Hindlimb muscle (tissue), 1 donor: ENCODE measurements around the gene LGALS7. TPM values are rescaled to one million over a fixed set of nuclear protein-coding genes. Genes with fewer than 3 reads are reported as not detected.
"Not testable (repeated sequence)": the region's sequence is repeated elsewhere in the genome, so short reads cannot be mapped to it uniquely, and the experiment has no call there.

Experiments
- DNase-seq: peaks from one replicate; pipeline ENCODE4 v3.0.0-alpha.2; 2013
- polyA plus RNA-seq: library from polyadenylated mRNA; unstranded; fragments of 120-200 nt; gene quantifications from one replicate; pipeline ENCODE4 v1.2.1, GENCODE V29; 2013; ENCODE audit not compliant: insufficient read length

LGALS7 gene
- polyA plus RNA-seq = not detected

DNA sequence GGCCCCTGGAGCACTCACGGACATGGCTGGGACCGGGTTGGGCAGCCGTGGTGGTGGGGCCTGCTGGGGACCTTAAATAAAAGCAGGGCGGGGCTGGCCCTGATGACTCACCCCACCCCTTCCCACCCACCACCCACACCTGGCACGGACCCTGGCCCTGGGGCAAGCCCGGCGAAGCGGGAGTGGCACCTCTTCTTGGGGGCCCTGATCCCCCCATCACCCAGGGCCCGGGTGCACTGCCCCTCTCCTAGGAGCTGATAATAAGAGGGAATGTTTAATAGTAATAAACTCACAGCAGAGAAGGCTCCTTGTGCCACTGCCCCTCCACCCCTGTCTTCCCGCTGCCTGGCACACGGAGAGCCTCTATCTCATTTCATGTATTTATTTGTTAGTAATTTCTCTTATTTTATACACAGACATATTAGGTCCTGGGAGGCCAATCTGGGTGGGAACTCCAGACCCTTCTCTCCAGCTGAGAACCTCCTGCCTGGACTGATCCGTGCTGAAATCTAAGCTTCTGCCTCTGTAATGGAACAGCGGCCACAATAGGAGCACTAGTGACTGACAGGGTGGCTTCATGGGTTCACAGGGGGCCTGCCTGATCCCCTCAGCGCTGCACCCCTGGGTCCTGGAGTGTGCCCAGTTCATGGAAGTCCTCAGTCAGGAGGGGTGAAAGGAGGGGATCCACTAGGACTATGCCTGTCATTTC lies at the start of gene LGALS7:
LGALS7 (minus strand) TSS at position 49 of the 709 bp plus-strand sequence; CDS start at position 24, 25 bp downstream.
- no peak for DNase-seq

DNA sequence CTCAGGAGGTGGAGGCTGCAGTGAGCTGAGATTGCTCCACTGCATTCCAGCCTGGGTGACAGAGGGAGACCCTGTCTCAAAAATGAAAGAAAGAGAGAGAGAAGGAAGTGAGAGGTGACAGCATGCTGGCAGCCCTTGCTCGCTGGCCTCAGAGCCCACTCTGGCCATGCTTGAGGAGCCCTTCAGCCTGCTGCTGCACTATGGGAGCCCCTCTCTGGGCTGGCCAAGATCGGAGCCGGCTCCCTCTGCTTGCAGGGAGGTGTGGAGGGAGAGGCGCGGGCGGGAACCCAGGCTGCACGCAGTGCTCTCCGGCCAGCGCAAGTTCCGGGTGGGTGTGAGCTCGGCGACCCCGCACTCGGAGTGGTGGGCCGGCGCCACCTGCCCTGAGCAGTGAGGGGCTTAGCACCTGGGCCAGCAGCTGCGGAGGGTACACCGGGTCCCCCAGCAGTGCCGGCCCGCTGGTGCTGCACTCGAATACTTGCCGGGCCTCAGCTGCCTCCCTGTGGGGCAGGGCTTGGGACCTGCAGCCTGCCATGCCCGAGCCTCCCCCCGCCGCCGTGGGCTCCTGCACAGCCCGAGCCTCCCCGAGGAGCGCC lies 48.0 kb upstream of the LGALS7 start:
- DNase-seq = not testable (repeated sequence)

DNA sequence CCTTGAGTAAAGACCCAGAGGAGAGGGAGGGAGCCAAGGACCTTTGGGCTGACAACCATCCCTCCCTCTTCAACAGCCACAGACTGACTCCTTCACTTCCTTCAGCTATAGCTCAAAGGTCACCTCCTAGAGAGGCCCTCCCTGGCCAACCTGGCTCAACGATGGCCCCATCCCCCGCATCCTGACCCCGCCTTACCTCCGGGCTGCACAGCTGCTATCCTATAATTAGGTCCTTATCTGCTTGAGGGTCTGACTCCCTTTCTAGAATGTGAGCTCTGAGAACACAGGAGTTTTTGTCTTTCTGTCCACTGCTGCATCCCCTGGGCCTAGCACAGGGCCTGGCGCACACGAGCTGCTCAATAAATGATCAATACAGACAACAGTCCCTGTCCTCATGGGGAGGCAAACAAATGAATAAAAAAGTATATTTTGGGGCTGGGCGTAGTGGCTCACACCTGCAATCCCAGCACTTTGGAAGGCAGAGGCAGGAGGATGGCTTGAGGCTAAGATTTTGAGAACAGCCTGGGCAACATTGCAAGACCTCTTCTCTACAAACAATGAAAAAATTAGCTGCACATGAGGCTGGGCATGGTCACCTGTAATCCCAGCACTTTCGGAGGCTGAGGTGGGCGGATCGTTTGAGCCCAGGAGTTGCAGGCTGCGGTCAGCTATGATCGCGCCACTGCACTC lies 46.1 kb upstream of the LGALS7 start:
- no peak for DNase-seq

DNA sequence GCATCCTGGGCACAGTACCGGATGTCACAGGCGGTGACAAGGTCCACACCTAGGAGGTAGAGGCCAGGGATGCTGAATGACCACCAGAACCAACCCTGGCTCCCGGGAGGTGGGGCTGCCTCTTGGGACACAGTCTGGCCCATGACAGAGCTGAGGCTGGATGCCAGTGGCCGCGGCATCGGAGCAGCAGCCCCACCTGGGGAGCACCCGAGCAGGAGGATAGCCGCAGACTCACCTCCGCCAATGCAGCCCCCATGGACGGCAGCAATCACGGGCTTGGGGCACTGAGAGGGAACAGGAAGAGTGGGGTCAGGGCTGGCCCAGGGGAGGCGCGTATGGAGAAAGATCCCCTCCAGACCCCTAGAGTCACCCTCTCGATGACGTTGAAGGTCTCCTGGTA lies 43.8 kb upstream of the LGALS7 start:
- no peak for DNase-seq

DNA sequence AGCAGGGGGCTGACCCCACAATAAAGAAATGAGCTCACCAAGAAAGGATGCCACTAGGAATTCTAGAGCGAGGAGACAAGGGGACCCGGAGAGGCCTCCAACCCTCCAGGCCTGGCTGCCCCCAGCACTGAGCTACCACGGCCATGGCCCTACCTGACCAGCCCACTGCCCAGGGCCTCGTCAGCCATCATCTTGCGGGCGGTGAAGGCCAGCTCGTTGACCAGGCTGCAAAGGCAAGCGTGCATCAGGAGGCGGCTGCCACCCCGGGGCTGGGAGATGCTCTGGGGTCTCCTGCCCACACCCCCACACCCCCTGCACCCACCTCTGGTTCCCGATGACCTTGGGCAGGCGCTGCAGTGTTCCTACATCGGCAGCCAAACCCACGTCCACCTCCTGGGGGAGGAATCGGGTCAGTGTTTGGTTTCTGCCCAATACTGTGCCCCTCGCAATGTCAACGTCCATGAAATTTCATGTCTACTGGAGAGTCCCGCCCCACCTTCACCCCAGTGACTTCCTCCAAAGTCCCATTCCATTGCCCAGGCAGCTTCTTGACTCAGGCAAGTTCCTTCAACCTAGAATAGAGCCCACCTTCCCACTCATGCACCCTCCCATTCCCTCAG lies 42.9 kb upstream of the LGALS7 start:
- no peak for DNase-seq

DNA sequence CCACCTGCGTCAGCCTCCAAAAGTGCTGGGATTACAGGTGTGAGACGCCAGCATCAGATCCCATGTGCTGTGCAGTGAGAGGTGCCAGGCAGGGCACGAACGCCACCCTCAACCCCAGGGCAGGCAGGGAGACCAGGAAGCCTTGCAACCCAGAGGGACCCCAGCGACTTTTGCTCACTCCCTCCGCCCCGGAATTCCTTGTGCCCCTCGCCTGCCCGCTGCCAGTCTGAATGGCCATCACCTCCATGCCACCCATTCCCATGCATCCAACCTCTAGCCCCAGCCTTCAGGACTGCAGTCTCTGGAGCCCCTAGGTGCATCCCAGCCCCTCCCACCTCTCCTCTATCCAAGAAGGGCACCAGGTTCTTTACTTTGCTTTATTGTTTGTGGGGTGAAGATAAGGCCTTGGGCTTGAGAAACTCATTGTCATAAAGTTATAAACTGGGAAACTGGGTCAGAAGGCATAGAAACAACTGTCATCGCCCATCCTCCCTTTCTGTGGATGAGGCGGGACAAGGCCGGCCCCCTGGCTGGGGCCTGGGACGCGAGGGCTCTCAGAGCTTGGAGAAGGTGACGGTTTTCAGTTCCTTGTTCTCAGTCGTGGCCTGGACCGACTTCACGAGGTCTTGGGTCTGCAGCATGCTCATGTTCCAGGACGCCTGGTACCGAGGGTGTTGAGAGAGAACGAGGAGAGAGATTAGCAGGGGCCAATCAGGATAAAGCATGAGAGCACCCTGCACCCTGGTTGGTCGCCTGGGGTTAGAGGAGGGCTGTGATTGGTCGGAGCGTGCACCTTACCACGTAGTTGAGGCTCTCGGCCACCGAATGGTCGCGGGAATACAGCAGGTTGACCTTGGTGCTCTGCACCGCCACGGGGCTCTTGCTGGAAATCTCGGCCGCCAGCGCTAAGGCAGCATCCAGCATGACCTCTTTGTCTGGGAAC lies 42.0 kb upstream of the LGALS7 start:
- DNase-seq = no peak

DNA sequence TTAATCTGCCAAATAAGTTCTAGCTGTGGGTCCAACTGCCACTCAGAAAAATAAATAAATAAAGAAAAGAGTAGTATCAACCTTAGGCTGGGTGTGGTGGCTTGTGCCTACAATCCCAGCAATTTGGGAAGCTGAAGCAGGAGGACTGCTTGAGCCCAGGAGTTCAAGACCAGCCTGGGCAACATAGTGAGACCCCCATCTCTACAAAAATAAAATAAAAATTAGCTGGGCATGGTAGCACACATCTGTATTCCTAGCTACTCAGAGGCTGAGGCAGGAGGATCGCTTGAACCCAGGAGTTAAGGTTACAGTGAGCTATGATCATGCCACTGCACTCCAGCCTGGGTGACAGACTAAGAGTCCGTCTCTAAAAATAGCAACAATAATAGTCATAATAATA lies 40.6 kb upstream of the LGALS7 start:
- DNase-seq = not testable (repeated sequence)

DNA sequence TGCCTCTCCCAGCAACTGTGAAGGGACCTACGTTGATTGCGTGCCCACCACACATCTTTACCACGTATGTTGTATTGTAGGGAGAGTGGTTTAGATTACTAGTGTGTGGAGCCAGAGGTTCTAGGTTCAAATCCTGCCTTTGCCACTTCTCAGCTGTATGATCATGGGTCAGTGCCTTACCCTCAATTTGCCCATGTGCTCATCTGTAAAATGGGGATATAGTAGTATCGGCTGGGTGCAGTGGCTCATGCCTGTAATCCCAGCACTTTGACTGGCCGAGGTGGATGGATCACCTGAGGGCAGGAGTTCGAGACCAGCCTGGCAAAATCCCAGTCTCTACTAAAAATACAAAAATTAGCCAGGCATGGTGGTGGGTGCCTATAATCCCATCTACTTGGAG lies 40.0 kb upstream of the LGALS7 start:
- no peak for DNase-seq

DNA sequence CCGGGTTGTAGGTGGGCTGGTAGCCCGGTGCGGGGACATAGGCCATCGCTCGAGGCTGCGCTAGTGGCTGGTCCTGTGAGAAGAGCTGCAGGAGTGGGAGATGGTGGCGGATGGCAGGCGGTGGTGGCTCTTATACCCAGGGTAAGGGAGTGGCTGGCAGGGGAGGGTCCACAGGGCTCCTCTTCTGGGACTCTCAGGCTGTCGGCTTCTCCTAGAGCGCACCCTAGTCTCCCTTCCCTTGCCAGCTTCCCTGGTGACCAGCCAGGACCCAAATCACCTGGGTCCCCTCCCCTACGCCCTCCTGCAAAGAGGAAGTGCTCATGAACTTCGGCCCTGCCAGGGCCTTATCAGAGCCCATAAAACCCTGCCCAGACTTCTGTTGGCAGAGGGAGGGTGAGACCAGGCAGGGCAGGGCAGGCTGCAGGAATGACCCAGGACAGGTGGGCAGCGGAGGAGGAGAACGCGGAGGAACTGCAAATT lies 39.6 kb upstream of the LGALS7 start, which contains the start of gene LGALS4:
LGALS4 (minus strand) TSS at position 105 of the 480 bp plus-strand sequence; CDS start at position 46, 59 bp downstream.
- DNase-seq = no peak

DNA sequence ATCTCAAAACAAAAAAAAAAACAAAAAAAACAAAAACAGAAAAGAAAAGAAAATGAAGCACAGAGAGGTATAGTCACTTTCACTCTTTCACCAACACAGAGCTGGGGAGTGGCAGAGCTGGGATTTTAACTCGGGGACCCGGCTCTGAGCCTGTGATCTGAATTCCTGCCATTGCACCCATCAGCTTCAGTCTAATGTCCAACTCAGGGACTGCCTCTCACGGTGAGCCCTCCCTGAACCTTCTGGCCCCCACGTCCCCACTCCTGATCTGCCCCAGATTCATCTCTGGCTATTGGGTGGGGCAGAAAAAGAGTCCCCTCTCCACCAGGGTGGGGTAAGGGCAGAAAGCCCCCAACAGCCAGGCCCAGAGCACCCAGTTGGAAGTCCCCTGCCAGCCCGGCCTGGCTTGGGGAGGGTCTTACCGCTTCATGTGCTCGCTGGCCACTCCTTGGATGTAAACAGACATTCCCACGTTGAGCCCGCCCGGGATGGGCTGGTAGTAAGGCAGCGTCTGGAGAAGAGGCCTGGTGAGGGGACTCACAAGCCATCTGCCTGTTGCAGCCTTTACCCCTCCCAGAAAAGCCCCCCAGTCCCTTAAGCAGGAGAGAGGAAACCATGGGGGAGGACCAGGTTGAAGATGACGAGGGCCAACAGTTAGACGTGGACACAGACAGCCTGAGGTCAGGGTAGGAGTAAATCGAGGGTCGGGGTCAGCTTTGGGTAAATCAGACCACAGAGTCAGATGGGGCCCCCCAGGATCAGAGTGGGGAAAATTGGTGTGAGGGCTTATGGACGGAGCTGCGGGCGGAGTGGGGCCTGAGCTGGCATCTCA lies 38.9 kb upstream of the LGALS7 start:
- DNase-seq = no peak

DNA sequence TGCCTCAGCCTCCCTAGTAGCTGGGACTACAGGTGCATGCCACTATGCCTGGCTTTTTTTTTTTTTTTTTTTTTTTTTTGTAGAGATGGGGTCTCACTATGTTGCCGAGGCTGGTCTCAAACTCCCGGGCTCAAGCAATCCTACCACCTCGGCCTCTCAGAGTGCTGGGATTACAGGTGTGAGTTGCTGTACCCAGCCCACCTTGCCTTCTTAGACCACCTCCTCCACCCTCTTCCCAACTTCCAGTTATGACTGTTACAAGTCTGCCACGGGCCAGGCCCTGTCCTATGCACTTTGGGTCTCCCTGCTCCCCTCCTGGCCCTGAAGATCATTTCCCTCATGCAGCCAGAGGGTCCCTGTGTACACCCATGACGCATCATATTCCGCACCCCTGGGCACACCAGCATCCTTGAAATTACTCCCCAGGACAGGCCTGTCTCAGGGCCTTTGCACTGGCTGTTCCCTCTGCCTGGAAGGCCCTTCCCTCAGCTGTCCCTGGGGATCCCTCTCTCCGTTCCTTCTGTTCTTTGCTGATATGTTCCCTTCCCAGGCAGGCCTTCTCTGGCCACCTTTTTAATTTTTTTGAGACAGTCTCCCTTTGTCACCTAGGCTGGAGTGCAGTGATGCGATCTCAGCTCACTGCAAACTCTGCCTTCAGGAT lies 36.4 kb upstream of the LGALS7 start:
- DNase-seq = no peak

DNA sequence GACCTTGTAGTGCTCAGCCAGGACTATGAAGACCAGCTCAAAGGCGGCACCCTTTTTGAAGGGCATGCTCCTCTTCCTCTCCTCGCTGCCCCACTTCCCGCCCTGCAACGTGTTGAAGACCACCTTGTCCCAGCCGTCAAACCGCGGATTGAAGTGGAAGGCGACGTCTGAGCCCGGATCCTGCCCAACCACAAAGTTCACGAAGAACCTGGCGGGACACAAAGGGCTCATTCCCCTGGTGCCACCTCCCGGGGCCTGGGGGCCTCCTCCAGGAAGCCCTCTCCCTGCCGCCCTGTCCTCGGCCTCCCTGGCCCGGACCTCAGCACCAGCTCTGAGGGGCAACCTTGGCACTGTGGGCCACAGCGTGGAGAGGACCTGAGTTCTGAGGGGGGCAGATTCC lies 35.4 kb upstream of the LGALS7 start:
- no peak for DNase-seq

DNA sequence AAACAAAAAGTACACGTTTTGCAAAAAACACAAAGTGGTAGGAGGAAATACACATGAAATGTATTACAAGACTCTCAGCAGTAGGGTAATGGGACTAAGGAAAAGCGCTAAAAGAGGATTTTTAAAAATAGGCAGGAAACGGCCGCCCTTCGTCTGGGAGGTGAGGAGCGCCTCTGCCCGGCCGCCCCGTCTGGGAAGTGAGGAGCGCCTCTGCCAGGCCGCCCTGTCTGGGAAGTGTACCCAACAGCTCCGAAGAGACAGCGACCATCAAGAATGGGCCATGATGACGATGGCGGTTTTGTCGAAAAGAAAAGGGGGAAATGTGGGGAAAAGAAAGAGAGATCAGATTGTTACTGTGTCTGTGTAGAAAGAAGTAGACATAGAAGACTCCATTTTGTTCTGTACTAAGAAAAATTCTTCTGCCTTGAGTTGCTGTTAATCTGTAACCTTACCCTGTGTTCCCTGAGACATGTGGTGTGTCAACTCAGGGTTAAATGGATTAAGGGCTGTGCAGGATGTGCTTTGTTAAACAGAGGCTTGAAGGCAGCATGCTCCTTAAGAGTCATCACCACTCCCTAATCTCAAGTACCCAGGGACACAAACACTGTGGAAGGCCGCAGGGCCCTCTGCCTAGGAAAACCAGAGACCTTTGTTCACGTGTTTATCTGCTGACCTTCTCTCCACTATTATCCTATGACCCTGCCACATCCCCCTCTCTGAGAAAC lies 34.2 kb upstream of the LGALS7 start:
- DNase-seq = not testable (repeated sequence)

DNA sequence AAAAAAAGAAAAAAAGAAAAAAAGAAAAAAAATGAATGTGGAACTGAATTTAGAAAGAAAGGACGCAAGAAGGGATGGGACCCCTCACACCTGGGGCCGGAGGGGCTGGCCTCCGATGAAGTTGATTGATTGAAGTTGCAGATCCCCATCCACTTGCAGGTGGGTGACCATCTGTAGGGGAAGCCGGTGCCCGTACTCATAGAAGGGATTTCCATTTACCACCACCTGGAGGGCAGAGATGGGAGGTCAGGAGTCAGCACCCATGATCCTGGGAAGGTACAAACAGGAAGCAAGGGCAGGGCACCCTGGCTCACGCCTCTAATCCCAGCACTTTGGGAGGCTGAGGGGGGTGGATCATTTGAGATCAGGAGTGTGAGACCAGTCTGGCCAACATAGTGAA lies 33.1 kb upstream of the LGALS7 start:
- no peak for DNase-seq

DNA sequence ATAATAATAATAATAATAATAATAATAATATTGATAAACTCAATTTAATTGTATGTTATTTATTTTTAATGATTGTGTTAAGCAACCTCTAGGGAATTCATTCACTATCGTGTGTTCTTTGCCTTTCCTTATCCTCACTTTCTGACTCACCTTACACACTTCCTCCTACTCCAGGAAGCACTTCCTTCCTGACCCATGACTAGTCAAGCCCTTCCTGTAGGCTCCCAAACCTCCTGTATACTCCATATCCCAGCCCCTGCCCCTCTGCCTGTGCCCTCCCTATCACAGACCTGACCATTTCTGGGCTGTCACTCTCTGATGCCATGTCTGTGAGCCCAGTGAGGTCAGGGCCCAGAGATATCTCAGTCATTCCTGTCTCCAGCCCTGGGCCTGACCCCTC lies 31.9 kb upstream of the LGALS7 start:
- DNase-seq = no peak

DNA sequence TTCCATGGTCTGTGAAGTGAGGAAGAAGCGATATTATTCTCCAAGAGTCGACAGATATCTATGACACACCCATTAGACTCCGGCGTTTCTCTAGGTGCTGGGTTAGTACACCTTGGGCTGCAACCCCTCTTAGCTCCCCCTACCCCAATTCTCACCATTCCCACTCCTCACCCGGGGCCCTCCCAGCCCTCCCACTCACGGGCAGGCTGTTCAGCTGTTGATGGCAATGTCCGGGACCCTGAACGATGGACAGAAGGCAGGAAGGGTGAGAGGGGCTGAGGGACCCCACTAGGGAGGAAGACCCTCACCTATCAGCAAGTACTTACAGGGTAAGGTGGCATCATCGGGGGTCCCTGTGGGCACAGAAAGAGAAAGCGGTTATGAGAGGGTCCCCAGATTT lies 30.2 kb upstream of the LGALS7 start:
- no peak for DNase-seq

DNA sequence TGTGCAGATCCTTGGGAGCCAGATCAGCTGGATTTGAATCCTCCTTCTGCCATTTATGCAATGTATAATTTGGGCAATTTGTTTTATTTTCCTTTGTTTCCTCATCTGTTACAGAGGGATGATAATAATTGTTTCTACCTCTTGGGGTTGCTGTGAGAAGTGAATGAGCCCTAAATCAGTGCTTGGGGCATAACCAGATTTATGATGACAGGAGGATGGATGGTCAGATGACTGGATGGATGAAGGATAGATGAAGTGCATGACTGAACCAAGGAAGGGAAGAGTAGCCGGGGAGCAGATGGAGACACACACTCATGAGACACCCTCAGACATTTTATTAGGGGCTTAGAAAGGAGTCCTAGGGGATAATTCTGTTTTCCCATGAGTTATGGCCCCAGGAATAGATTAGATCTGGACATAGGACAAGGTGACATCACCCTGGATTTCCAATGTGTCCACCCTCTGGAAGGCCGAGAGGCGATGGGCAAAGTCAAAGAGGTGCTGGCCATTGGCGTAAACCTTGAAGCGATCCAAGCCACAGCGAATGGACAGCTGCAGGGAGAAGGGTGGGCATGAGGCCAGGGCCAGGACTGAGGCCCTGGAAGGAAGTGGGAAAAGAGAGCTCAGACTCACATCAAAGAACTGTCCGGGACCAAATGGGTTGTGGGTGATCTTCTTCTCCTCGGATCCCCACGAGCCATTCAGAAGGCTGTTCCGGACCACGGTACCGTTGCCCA lies 28.2 kb upstream of the LGALS7 start:
- no peak for DNase-seq

DNA sequence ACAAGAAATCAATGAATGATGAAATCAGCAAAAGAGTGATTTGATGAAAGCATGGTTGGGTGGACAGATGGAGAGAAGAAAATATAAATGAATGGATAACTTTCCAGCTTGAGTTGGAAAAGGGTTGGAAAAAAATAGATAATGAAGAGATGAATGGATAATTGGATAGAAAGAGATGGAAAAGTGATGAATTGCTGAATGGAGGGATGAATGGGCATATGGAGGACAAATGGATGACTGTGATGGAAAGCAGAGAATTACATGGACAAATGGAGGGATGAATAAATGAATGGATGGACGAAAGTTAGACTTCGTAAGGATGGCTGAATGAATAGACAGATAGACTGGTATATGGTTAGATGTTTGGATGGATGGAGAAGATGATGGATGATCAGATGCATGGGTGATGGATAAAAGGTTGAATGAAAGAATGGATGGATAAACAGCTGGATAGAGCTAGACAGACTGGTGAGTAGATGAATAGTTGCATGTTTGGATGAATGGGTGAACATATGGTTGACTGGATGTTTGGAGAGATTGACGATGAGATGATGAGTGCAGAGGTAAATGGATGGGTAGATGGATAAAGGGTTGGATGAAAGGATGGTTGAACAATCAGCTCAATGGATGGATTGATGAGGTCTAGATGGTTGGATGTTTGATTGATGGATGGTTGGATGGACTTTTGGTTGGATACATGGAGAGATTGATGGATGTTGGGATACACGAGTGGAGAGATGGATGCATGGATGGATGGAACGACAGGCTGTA lies 27.4 kb upstream of the LGALS7 start:
- no peak for DNase-seq
